OCI-LY3 (cell line): ENCODE measurements around the gene PDIK1L.

Experiments used
- EZH2phosphoT487 ChIP-seq: fragments of 200-600 bp; shearing (Covaris generic); IDR thresholded peaks from 2 replicates; pipeline ENCODE4 v1.6.1; 2018; ENCODE audit warnings: antibody characterized with exemption, mixed run types, low read depth
- TF ChIP-seq, protein P1 (sequence below): fragments of 200-600, 300-600 bp; sonication (generic); IDR thresholded peaks from 2 replicates; pipeline ENCODE4 v1.5.1; 2014; ENCODE audit warnings: antibody characterized with exemption, low read length, low read depth

DNA sequence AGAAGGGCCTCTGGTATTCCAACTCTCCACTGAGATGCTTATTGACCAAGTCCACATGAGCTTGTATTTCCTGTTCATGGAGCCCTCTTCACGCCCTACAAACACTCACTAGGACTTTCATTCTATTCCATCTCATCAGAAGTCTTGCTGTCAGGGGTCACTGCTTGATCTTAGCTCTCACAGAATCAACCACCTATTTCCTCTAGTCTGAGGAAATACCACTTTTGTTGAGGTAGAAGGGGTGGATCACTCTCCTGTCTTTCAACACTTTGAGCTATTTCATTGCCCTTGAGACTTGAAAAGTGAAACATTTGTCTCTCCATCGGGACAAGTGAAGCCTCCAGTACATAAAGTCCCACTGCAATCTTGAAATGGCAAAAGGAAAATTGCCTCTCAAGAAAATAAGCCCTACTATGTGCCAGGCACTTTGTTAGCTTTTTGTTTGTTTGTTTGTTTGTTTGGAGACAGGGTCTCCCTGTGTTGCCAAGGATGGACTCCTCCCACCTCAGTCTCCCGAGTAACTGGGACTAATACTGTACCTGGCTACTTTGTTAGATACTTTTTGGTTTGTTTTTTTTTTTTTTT lies 27.4 kb downstream of the PDIK1L start:
- TF ChIP-seq, protein P1, sequence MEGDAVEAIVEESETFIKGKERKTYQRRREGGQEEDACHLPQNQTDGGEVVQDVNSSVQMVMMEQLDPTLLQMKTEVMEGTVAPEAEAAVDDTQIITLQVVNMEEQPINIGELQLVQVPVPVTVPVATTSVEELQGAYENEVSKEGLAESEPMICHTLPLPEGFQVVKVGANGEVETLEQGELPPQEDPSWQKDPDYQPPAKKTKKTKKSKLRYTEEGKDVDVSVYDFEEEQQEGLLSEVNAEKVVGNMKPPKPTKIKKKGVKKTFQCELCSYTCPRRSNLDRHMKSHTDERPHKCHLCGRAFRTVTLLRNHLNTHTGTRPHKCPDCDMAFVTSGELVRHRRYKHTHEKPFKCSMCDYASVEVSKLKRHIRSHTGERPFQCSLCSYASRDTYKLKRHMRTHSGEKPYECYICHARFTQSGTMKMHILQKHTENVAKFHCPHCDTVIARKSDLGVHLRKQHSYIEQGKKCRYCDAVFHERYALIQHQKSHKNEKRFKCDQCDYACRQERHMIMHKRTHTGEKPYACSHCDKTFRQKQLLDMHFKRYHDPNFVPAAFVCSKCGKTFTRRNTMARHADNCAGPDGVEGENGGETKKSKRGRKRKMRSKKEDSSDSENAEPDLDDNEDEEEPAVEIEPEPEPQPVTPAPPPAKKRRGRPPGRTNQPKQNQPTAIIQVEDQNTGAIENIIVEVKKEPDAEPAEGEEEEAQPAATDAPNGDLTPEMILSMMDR = no peak
- no peak for TF ChIP-seq EZH2phosphoT487
